ENCODE measurements around the gene RERE. TPM values are rescaled to one million over a fixed set of nuclear protein-coding genes. Genes with fewer than 3 reads are reported as not detected.

Gene RERE
- total RNA-seq, 2 experiments from 2014 or later, result 73.1 to 211 TPM

DNA sequence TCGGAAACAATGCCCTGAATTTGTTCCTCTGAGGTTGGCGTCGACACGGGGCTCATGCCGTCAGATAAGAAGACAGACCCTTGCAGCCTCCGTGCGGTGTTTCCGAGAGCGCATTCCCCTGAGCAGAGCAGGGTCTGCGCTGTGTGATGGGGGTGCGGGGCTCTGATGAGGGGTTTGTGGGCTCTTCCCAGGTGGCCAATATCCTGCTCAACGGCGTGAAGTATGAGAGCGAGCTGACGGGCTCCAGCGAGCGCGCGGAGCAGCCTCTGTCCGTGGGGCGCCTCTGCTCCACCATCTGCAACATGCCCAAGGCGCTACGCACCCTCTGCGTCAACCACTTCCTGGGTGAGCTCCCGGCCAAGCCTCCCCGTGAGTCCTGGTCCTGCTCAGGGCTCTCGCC, 482.2 kb downstream of the RERE start:
- no TSS peak for BruUV-seq (replicated peaks)
- POLR2A ChIA-PET, result no interaction called here
- H3K4me2 ChIP-seq (ENCODE audit: low read length), result no peak overlapping the region
- no peaks in the 10 kb centered on the region for H3K9me2 ChIP-seq (ENCODE audit: insufficient read depth, low read length)
- no peaks in the 10 kb centered on the region for H4K20me1 ChIP-seq (ENCODE audit: insufficient read depth, low read length)
- H3K36me3 ChIP-seq (ENCODE audit: insufficient read depth, low read length), result no peaks in the 10 kb centered on the region
- no peaks in the 10 kb centered on the region for H3K4me1 ChIP-seq (ENCODE audit: insufficient read depth, low read length, poor library complexity, severe bottlenecking)
- no peaks in the 10 kb centered on the region for H3K79me2 ChIP-seq (ENCODE audit: insufficient read depth, low read depth, low read length)
- H3K9me3 ChIP-seq (ENCODE audit: low read length), result no peaks in the 10 kb centered on the region
- no peak for TF ChIP-seq EZH2phosphoT487 (IDR thresholded peaks at IDR 0.05; ENCODE audit: borderline replicate concordance, low read depth, low read length)
- TF ChIP-seq, protein P1, sequence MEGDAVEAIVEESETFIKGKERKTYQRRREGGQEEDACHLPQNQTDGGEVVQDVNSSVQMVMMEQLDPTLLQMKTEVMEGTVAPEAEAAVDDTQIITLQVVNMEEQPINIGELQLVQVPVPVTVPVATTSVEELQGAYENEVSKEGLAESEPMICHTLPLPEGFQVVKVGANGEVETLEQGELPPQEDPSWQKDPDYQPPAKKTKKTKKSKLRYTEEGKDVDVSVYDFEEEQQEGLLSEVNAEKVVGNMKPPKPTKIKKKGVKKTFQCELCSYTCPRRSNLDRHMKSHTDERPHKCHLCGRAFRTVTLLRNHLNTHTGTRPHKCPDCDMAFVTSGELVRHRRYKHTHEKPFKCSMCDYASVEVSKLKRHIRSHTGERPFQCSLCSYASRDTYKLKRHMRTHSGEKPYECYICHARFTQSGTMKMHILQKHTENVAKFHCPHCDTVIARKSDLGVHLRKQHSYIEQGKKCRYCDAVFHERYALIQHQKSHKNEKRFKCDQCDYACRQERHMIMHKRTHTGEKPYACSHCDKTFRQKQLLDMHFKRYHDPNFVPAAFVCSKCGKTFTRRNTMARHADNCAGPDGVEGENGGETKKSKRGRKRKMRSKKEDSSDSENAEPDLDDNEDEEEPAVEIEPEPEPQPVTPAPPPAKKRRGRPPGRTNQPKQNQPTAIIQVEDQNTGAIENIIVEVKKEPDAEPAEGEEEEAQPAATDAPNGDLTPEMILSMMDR (conservative IDR thresholded peaks at IDR 0.05; ENCODE audit: low read length), result no peak
- DNase-seq (ENCODE audit: low spot score), result no peak
- no peak overlapping the region for H3K27ac ChIP-seq (ENCODE audit: low read depth, low read length, poor library complexity, severe bottlenecking)
- no peak overlapping the region for H3K4me3 ChIP-seq (ENCODE audit: low read depth, low read length, poor library complexity, severe bottlenecking)
- CTCF ChIA-PET (ENCODE audit: unreplicated experiment), result no interaction called here
- intact Hi-C loops (cut with micrococcal nuclease; ENCODE audit: unreplicated experiment), result no loop called here
- H2AFZ ChIP-seq (ENCODE audit: low read length), result no peak overlapping the region

DNA sequence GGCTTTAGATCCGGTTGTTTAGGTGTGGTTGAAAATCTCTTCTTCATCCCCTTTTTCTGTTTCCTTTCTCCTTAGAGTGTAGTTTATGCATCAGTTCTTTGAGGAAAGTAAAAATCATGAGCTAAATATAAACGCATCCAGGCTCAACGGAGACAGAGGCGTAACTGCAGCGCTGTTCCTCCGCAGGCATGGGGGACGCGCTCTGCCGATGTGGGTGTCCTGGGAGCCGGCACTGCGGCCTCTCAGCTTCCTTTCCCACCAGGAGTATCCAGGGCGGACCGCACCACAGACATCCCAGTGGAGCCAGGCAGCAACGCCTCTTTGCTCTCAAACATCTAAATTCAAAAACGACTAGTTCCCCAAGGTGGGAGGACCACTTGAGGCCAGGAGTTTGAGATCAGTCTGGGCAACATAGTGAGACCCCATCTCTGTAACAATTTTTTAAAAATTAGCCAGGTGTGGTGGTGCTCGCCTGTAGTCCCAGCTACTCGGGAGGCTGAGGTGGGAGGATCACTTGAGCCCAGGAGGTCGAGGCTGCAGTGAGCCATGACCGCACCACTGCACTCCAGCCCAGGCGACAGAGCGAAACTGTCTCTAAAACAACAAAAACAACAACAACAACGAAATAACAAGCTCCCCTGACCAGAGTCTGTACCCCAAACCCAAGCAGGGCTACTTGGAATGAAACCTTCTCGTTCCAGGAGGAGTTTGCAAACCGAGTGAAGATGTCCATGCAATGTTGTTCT, 483.2 kb downstream of the RERE start:
- ChIA-PET CTCF (ENCODE audit: unreplicated experiment) (no interaction called here), POLR2A (interaction anchor here (0.6 kb wide), 1 partner anchor 13 kb away, joined by 3 read pairs; no protein-coding TSS in a partner anchor)
- Histone ChIP-seq H3K4me1 (ENCODE audit: insufficient read depth, low read length, poor library complexity, severe bottlenecking) (no peaks in the 10 kb centered on the region), H3K9me2 (ENCODE audit: insufficient read depth, low read length) (no peaks in the 10 kb centered on the region), H3K27ac (ENCODE audit: low read depth, low read length, poor library complexity, severe bottlenecking) (no peak overlapping the region), H3K4me3 (ENCODE audit: low read depth, low read length, poor library complexity, severe bottlenecking) (no peak overlapping the region), H4K20me1 (ENCODE audit: insufficient read depth, low read length) (no peaks in the 10 kb centered on the region), H3K79me2 (ENCODE audit: insufficient read depth, low read depth, low read length) (no peaks in the 10 kb centered on the region), H3K9me3 (ENCODE audit: low read length) (no peaks in the 10 kb centered on the region), H3K4me2 (ENCODE audit: low read length) (no peak overlapping the region), H3K36me3 (ENCODE audit: insufficient read depth, low read length) (no peaks in the 10 kb centered on the region), H2AFZ (ENCODE audit: low read length) (no peak overlapping the region)
- BruUV-seq (replicated peaks), result no TSS peak
- intact Hi-C loops (cut with micrococcal nuclease; ENCODE audit: unreplicated experiment), result no loop called here
- no peak for TF ChIP-seq EZH2phosphoT487 (IDR thresholded peaks at IDR 0.05; ENCODE audit: borderline replicate concordance, low read depth, low read length)
- TF ChIP-seq, protein P1 (conservative IDR thresholded peaks at IDR 0.05; ENCODE audit: low read length), result no peak
- no peak for DNase-seq (ENCODE audit: low spot score)

DNA sequence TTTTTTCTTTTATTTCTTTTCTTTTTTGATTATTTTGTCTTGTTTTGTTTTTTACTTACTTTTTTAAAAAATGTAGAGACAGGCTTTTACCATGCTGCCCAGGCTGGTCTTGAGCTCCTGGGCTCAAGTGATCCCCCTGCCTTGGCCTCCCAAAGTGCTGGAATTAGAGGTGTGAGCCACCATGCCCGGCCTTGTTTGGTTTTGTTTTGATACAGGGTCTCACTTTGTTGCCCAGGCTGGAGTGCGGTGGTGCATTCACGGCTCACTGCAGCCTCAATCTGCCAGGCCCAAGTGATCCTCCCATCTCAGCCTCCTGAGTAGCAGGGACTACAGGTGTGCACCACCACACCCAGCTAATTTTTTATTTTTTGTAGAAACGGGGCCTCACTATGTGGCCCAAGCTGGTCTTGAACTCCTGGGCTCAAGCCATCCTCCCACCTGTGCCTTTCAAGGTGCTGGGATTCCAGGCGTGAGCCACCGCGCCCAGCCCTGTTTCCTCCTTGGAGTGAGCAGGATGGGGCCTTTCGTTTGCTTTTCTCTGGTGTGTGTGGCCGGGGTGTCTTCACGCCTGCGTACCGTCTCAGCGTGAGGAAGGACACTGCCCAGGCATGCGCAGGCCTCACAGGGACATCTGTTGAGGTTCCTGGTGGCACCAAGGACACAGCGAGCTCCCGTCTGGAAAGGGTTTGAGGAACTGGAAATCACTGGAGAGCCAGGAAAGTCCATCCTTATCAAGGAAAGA, 484.0 kb downstream of the RERE start:
- Histone ChIP-seq H3K4me1 (ENCODE audit: insufficient read depth, low read length, poor library complexity, severe bottlenecking) (no peaks in the 10 kb centered on the region), H3K9me3 (ENCODE audit: low read length) (no peaks in the 10 kb centered on the region), H3K36me3 (ENCODE audit: insufficient read depth, low read length) (no peaks in the 10 kb centered on the region), H3K4me3 (ENCODE audit: low read depth, low read length, poor library complexity, severe bottlenecking) (no peak overlapping the region), H3K9me2 (ENCODE audit: insufficient read depth, low read length) (no peaks in the 10 kb centered on the region), H4K20me1 (ENCODE audit: insufficient read depth, low read length) (no peaks in the 10 kb centered on the region), H3K4me2 (ENCODE audit: low read length) (no peak overlapping the region), H2AFZ (ENCODE audit: low read length) (no peak overlapping the region), H3K79me2 (ENCODE audit: insufficient read depth, low read depth, low read length) (no peaks in the 10 kb centered on the region), H3K27ac (ENCODE audit: low read depth, low read length, poor library complexity, severe bottlenecking) (no peak overlapping the region)
- intact Hi-C loops (cut with micrococcal nuclease; ENCODE audit: unreplicated experiment), result no loop called here
- no peak for TF ChIP-seq EZH2phosphoT487 (IDR thresholded peaks at IDR 0.05; ENCODE audit: borderline replicate concordance, low read depth, low read length)
- TF ChIP-seq, protein P1 (conservative IDR thresholded peaks at IDR 0.05; ENCODE audit: low read length), result no peak
- DNase-seq (ENCODE audit: low spot score), result no peak
- ChIA-PET POLR2A (no interaction called here), CTCF (ENCODE audit: unreplicated experiment) (no interaction called here)
- no TSS peak for BruUV-seq (replicated peaks)

Data from OCI-LY7 (cell line).